GM19467 (cell line): Measurements from ENCODE around the gene IDH3A.

ENCODE experiments used
- ATAC-seq: cut with Tn5 transposase; IDR thresholded peaks from one replicate; pipeline ENCODE4 v1.9.1; 2021; ENCODE audit warnings: mild to moderate bottlenecking, moderate library complexity; ENCODE audit not compliant: unreplicated experiment

The IDH3A gene

DNA sequence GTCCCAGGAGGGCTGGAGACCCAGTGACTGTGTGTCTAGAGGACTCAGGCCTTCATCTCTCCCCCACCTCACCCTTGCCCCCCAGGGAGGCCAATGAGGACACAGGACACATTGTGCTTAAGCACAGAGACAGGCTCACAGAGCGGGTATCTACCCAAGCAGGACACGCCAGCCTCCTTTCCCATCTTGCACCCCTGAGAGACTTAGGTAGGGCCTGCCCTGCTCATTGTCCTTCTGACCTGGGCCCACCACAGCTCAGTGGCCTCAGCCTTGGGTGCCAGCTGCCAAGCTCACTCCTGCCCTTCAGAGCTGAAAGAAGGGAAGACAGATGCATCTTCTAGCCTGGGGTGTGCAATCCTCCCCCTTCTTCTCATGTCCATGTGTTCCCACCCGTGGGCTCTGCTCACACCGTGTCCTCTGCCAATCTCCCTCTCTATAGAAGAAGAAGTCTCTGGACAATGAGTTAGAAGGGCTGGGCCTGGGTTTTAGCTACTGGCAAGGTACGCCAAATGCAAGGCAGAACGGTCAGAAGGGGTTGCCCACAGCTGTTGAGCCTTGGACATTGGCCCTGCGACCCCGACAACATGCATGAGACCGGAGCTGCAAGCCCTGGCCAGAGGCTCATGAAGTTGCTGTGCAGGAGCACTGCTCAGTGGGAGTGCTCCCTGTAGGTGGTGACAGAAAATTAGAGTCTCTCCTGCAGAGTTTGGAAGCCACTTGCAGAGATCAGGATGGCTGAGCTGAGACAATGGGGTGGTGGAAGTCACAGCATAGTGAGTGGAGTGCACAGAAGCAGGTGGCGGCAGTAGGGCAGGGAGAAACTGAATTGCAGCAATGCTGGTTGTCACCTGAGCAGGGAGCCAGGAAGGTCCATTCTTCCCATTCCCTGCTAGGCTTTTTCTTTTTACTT is 52.4 kb downstream of the IDH3A start:
- no peak for ATAC-seq

DNA sequence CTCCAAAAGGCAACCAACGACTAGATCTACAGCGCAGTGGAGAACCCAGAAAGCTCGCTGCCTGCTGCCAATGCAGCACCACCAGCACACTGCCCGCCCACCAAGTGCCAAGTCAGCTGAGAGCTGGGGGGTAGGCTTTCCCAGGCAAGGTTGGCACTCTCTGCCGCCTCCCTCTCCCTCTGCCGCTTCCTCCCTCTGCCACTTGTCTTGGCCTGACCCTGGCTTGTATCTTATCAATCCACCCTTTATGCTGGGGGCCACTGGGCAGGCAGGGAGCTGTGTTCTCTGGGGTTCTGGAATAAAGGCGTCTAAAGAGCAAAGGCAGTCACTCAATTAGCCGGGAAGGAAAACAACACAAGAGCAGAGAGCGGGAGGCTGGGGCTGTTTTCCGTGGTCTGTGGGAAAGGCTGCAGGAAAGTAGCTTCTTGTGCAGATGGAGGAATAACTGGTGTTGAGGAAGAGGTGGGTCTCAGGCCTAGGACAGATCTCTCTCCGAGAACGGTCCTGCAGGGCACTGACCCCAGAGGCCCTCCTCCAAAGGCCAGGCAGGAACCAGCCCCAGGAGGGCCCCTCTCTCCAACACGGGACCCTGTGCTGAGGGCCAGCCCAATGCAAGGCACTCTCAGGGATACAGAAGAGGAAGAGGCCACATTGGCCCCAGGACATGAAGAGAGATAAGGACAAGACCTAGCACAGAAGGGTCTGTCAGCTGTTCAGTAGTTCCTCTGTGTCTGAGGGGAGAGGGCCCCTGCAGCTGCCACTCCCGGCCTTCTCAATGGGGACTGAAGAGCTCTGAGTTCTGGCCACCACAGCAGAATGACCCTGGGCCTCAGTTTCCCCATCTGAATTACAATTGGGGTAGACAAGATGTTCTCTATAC is 54.4 kb downstream of the IDH3A start:
- no peak for ATAC-seq

DNA sequence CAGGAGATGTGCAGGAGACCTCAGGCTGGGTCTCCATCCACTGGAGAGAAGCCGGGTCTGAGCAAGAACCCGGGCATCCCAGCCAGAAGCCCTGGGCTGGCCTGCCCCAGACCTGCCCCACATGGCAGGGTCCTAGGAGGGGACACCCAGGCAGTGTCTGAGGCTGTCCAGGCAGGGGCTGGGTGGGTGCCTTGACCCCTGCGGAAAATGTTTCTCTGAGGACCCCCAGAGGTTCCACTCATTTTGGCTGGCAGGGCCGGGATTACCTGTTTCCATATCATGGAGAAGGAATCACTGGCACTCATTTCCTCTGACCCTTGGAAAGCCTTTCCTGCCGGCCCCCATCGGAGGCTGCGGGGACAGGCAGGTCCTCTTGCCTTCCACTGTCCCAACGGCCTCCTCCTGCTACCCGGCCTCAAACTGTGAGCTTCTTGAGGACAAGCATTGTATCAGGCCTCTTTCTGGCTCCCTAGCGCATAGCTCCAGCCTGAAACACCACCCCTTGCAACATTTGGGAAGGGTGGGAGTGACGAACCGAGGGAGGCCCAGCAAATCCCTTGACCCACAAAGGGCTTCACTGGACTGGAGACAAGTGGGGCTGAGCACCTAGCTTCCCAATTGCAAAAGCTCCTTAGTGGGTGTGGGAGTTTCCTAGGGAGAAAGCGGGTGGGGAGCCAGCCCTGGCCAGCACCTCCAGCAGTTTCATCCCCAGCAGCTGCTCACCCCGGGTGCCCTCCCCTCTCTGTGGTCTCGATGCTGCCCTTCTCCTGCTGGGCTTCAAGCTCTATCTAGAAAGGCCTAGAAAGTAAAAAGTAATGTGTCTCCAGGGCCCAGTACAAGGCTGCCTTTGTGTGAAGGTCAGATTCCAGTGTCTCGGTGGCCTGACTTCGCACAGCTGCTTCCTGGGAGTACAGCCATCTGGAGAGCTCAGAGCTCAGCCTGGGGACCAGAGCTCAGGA is 55.5 kb downstream of the IDH3A start:
- no peak for ATAC-seq

DNA sequence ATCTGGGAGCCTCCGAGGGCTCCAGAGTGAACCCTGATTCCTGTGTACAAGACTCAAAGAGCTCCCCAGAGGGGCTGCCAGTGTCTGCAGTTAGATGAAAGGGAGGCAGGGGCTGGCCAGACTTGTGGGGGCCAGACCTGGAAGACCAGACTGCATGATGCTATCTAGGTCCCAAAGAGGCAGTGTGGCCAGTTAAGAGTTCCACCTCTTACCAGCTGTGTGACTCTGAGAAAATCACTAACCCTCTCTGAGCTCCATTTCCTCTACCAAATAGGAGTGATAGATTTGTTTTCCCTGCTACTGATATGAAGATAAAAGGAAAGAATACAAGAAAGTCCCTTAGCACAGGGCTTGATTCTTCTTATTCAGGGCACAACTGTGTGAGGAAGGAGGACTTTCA is 56.2 kb downstream of the IDH3A start:
- ATAC-seq: no peak

DNA sequence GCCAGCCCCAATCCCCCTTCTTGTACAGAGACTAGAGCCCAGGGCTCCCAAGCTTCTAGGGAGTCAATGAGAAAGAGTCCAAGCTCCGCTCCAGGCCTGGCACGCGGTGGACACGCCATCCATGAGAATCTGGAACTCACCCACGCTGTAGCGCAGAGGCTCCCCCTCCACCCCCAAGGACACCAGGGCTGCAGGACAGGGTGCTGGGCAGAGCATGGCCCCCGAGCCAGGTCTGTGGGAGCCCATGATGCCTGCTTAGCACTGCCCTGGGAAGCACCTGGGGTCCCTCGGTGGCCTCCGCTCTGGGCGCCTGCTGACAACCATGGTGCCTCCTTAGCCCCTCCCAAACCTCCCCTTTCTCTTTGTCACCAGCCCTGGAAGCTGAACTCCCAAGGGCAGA is 56.7 kb downstream of the IDH3A start:
- no peak for ATAC-seq

- ATAC-seq: no peak
Observed at GRCh38 chr15:78206326-78207109, 57.4 kb downstream of the IDH3A start.

- no peak for ATAC-seq
Observed at GRCh38 chr15:78207110-78207458, 57.9 kb downstream of the IDH3A start.

DNA sequence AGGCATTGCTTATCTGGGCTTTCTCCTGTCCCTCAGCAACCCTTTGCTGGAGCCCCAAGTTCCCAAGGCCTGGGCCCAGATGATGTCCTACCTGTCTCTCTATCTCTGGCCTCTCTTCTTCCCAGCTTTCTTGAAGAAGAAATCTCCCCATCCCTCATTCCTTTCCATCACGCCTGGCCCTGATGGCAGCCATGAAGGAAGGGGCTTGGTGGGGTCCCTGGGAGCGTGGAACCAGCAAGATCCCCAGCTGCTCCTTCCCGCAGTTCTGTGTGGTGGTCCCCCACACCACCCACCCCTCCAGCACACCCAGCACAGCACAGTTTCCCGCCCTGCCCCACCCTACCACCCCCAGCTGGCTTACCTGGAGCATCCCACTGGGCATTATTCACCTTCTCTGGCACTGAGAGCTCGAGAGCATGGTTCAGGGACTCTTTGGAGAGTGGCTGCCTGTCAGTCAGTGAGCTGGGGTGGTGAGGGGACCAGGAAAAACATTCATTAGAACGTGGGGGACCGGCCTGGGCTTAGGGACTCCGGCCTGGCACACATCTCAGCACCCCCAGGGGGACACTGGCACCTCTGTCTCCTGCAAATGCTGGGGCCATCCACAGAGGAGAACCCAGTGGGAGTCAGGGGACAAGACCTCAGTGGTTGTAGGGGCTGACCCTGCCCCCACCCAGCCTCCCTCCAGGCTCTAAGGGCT is 58.6 kb downstream of the IDH3A start:
- no peak for ATAC-seq

DNA sequence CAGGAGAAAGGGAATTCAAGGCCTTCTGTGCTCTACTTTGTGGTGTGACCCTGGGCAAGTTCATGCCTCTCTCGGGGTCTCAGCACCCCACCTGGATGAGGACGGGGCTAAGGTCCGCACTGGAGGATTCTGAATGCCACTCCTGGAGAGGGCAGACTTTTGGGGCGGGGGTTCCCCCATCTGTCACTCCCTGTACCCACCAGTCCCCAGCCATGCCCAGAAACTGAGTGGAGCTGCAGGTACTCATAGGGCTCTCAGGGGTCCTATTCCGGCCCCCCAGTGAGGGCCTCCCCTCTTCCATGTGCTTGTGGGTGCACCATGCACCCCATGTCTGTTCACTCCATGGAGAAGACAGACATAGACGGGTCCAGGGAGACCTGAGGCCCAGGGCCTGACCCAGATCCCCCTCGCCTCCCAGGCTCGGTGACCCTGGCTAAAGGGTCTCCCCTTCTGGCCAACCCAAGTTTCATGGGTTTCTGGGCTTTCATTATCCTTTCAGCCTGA is 59.2 kb downstream of the IDH3A start:
- no peak for ATAC-seq

DNA sequence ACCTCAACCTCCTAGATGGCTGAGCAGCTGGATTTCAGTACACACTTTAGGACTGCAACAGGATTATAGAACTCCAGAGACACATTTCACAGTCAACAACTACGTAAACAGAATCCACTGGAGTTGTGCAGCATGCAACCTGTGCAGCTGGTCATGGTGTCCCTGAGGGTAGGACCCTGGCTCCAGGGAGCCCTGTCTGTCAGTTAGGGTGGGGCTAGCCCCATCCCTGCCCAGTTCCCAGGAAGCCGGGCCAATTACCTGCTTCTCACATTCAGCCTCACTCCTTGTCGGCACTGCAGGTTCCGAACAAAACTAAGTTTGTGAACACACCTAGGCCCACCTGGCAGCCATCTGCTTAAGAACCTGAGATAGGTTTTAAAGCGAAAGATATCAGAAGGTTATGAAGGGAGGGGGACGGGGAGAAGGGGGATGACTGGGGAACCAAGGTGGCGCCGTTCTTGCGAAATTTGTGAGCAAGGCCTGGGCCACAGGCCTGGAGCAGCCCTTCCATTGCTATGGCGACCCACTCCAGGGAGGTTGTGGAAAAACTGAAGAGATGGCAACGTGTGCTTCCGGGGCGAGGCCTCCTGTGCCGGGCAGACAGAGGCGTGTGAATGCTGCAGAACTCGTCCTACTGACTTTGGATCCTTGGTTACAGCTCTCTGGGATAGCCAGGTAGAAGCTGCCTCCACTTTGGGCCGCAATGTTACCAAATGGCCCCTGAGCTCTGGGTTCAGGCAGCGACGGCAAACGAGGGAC is 59.9 kb downstream of the IDH3A start:
- no peak for ATAC-seq

- ATAC-seq: no peak
Observed at GRCh38 chr15:78209646-78210348, 60.6 kb downstream of the IDH3A start.

DNA sequence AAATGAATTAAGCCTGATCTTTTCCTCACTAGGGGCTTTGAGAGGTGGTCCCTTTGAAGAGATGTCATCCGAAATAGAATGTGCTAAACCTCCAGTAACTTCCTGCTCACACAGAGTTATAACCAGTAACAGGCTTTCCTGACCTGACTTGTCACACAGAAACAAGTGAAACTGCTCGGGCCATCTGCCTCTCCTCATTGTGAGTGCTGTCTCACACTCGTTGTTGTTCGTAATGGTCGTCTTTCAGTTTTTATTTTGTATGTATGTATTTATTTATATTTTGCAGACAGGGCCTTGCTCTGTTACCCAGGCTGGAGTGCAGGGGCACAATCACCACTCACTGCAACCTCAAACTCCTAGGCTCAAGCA is 61.2 kb downstream of the IDH3A start:
- no peak for ATAC-seq

GRCh38 chr15:78211189-78211921 is 62.2 kb downstream of the IDH3A start:
- no peak for ATAC-seq

GRCh38 chr15:78212008-78212407 is 62.8 kb downstream of the IDH3A start:
- ATAC-seq: no peak

GRCh38 chr15:78212546-78213424 is 63.6 kb downstream of the IDH3A start:
- ATAC-seq: no peak

DNA sequence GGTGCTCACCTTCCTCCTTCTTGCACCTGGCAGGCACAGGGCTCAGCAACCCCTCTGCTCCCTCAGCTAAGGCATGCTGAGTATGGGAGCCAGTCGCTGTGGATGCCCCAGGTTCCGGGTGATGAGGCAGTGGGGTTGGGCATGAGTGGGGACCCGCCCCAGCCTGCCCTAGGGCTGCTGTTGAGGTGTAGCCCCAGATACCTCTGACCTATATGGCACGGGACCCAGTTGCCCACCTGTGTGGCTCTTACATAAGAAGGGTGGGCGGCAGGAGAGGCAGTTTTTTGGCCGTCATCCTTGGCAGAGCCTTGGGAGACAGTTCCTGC is 64.2 kb downstream of the IDH3A start:
- no peak for ATAC-seq

GRCh38 chr15:78213956-78214355 is 64.8 kb downstream of the IDH3A start:
- ATAC-seq: no peak
